ENCODE results near the gene DAB2IP. TPM values are rescaled to one million over a fixed set of nuclear protein-coding genes. Genes with fewer than 3 reads are reported as not detected.

DAB2IP gene
- total and polyA plus RNA-seq, 2 of the 4 experiments (the other 2 are of a cell fraction) = 5.6 to 17.2 TPM

DNA sequence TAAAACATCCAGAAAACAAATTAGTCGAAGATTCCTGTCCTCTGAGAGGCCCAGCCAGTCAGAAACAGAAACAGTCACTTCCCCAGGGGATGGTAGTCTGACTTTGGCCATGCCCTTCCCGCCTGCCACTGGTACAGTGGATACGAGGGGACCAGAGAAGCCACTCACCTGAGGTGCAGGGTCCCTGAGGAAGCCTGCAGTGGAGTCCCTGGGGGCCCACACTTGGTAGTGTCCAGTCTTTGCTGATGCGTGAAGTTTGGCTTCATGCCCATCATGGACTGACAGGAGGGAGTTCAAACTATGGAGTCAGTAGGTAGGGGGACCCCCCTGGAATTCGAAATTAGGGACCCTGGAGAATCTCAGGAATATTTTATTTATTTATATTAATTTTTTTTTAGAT is 147.5 kb downstream of the DAB2IP start:
- no peak for ATAC-seq (ENCODE audit: low read depth)
- no peak overlapping the region for H3K14ac ChIP-seq (replicated peaks; ENCODE audit: low read depth, low read length)
- H2BK5ac ChIP-seq (ENCODE audit: low read depth, low read length, poor library complexity, severe bottlenecking) = no peak overlapping the region
- no peak overlapping the region for H3K27ac ChIP-seq (ENCODE audit: insufficient read depth, low read length)
- no peak overlapping the region for H3K4me3 ChIP-seq (ENCODE audit: insufficient read depth, low read depth, low read length)
- intact Hi-C loops (cut with micrococcal nuclease) = no loop called here
- H3K56ac ChIP-seq (ENCODE audit: extremely low read depth, insufficient read depth, low read length) = no peak overlapping the region
- no peaks in the 10 kb centered on the region for H3K79me1 ChIP-seq (ENCODE audit: low read depth in 1 of 2, low read length in 2 of 2)
- TF ChIP-seq MAZ (IDR thresholded peaks at IDR 0.05; ENCODE audit: borderline replicate concordance, low read depth, low read length) = no peak
- TF ChIP-seq, protein P1, sequence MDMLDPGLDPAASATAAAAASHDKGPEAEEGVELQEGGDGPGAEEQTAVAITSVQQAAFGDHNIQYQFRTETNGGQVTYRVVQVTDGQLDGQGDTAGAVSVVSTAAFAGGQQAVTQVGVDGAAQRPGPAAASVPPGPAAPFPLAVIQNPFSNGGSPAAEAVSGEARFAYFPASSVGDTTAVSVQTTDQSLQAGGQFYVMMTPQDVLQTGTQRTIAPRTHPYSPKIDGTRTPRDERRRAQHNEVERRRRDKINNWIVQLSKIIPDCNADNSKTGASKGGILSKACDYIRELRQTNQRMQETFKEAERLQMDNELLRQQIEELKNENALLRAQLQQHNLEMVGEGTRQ (IDR thresholded peaks at IDR 0.05; ENCODE audit: low read depth, low read length) = no peak
- TF ChIP-seq MAFK (IDR thresholded peaks at IDR 0.05; ENCODE audit: low read depth, low read length) = no peak
- no peak for TF ChIP-seq BHLHE40 (IDR thresholded peaks at IDR 0.05; ENCODE audit: low read depth, low read length)
- no peak for TF ChIP-seq POLR2A (IDR thresholded peaks at IDR 0.05; ENCODE audit: low read depth, low read length)
- TF ChIP-seq, protein P2, sequence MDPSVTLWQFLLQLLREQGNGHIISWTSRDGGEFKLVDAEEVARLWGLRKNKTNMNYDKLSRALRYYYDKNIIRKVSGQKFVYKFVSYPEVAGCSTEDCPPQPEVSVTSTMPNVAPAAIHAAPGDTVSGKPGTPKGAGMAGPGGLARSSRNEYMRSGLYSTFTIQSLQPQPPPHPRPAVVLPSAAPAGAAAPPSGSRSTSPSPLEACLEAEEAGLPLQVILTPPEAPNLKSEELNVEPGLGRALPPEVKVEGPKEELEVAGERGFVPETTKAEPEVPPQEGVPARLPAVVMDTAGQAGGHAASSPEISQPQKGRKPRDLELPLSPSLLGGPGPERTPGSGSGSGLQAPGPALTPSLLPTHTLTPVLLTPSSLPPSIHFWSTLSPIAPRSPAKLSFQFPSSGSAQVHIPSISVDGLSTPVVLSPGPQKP (IDR thresholded peaks at IDR 0.05; ENCODE audit: borderline replicate concordance, low read depth, low read length) = no peak
- no TSS peak for BruUV-seq (replicated peaks)
- H4K8ac ChIP-seq (ENCODE audit: low read depth in 2 of 2, low read length in 2 of 2) = no peak overlapping the region
- H2BK20ac ChIP-seq (ENCODE audit: low read depth, low read length) = no peak overlapping the region
- ChIA-PET CTCF (no interaction called here), POLR2A (ENCODE audit: unreplicated experiment) (no interaction called here)
- no peaks in the 10 kb centered on the region for H3K9me3 ChIP-seq (ENCODE audit: control insufficient read depth, insufficient read depth, low read length)
- no peak overlapping the region for H3K18ac ChIP-seq (ENCODE audit: low read depth, low read length)
- dilution Hi-C loops (cut with HindIII; ENCODE audit: low sequenced_read_pairs, unreplicated experiment) = no loop called here
- in situ Hi-C loops (cut with MboI; ENCODE audit: low sequenced_read_pairs) = no loop called here
- H3K36me3 ChIP-seq (ENCODE audit: control insufficient read depth, insufficient read depth, low read length) = no peaks in the 10 kb centered on the region
- no peak for DNase-seq
- H2AK5ac ChIP-seq (ENCODE audit: low read depth, low read length) = no peak overlapping the region
- no peak overlapping the region for H2BK120ac ChIP-seq (ENCODE audit: low read depth, low read length)
- no peak overlapping the region for H3K23ac ChIP-seq (ENCODE audit: low read depth, low read length)
- H2BK15ac ChIP-seq (ENCODE audit: low read depth, low read length) = no peak overlapping the region
- no peak overlapping the region for H3K4me2 ChIP-seq (ENCODE audit: low read depth, low read length)
- H3K9ac ChIP-seq (ENCODE audit: low read depth, low read length) = no peak overlapping the region
- H4K5ac ChIP-seq (ENCODE audit: low read depth, low read length) = no peak overlapping the region
- H3K27me3 ChIP-seq (ENCODE audit: control insufficient read depth, insufficient read depth, low read length) = peaks cover 13% of the 10 kb centered on the region; the same call in 1 of the 2 replicates
- 74% methylated on average over 3 of the region's 5 CpGs; no CpG with 5 or more reads in 1 of the 2 experiments for WGBS, 2 experiments (ENCODE audit: extremely low coverage in 2 of 2, insufficient read length in 1 of 2)
- peaks cover 2% of the 10 kb centered on the region; the same call in 1 of the 2 replicates for H3K4me1 ChIP-seq (ENCODE audit: control insufficient read depth, insufficient read depth, low read length)
- H4K20me1 ChIP-seq (ENCODE audit: insufficient read depth, low read length) = no peaks in the 10 kb centered on the region
- H4K91ac ChIP-seq (ENCODE audit: insufficient read depth, low read depth, low read length) = no peak overlapping the region
- H3K9me1 ChIP-seq (ENCODE audit: insufficient read depth, low read length) = no peaks in the 10 kb centered on the region
- no peak overlapping the region for H2AFZ ChIP-seq (replicated peaks; ENCODE audit: low read length, poor library complexity)
- no peak overlapping the region for H2AK9ac ChIP-seq (replicated peaks; ENCODE audit: low read depth, low read length, poor library complexity)
- no peak overlapping the region for H3K4ac ChIP-seq (ENCODE audit: low read depth, low read length)
